NCI-H748 (cell line): ENCODE results near the gene SCGN.

Source experiments
- DNase-seq: peaks from one replicate; lab custom pipeline; 2025; ENCODE audit not compliant: unreplicated experiment; lab: John Stamatoyannopoulos, UW

SCGN gene

GRCh38 chr6:25684565-25684964, 32.5 kb downstream of the SCGN start:
- DNase-seq = no peak

DNA sequence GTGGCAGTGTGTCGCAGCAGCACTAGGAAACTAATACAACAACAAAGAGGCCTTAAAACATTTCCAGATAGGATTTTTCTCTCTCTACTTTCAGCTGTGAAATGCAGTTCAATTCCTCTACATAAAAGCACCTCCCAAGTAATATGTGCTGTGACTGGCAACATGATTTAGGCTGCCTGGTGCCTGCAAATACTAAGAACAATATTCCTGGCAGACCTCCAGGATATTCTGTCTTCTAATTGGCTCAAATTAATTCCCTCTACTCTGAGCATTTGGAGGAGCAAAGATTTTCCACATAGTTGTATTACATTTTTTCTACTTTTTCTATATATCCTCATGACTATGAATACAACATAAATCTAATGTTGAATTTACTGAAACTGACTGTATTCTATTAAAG, 33.2 kb downstream of the SCGN start:
- peak; percentile 24 for DNase-seq

DNA sequence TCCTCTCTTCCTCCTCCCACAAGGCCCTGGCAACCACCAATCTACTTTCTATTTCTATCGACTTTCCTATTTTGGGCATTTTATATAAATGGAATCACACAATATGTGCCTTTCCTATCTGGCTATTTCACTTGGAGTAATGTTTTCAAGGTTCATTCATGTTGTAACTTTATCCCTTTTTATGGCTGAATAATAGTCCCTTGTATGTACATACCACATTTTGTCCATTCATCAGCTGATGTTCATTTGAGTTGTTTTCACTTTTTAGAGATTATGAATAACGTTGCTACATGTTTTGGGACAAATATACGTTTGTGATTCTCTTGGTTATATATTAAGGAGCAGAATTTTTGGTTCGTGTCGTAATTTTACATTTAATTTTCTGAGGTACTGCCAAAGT, 33.9 kb downstream of the SCGN start:
- no peak for DNase-seq

DNA sequence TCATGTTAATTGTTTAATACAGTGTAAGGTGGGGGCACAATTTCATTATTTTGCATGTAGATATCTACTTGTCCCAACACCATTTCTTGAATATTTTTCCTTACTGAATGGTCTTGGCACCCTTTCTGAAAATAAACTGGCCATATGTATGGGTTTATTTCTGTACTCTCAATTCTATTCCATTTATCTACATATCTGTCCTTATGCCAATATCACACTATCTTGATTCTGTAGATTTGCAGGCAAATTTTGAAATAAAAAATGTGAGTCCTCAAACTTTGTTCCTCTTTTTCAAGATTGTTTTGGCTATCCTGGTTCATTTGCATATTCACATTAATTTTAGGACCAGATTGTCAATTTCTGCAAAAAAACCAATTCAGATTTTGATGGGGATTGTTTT, 34.8 kb downstream of the SCGN start:
- DNase-seq = no peak

DNA sequence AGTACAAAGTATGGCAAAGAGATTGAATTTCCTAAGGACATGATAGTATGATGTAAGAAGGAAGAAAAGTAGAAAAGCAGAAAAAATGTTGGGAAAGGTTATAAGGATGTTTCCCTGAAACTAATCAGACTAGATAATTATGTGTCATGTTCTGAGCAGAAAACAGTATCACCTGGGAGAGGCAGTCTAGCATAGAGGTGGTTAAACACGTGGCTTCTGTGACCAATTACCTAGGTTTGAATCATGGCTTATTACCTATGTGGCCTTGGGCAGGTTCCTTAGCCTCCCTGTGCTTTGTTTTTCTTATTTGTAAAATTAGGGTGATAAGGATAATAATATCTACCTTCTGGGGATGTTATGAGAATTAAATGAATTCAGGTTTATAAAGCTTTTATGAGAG, 38.0 kb downstream of the SCGN start:
- no peak for DNase-seq

DNA sequence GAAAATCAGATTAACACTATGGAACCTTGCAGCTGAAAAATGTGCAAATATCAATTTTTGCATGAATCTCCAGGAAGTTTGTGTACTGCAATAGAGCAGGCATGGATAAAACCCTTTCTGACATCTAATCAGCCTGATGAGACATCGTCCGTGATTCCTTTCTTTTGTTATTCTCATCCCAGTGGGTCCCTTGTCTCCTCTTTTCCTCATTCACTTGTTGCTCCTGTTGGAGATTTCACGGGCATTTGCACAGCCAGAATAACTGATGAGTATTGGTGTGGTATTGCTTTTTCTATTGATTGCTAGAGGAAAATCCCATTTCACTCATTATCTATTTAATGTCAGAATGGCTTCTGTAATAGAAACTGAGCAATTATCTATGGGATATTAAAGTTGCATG, 39.9 kb downstream of the SCGN start:
- DNase-seq = no peak

DNA sequence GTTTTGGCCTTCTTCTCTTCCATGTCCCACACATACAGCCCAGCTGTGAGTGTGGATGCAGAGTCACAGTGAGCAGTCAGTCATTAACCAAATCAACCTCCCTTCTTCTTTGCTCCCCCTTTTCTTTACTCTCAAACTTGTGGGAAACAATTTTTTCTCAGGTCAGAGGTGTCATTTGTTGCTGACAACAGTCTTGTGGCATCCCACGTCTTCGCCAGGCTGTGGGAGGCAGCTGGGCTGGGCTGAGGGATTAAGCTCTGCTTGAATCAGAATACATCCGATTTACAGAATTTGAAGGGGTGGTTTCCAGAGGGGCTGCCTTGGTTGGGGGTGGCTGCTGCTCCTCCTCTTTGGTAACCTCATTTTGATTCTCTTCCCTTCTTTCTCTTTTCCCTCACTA, 40.5 kb downstream of the SCGN start:
- DNase-seq = no peak

GRCh38 chr6:25694366-25694765, 42.4 kb downstream of the SCGN start:
- no peak for DNase-seq

- DNase-seq = no peak
These were observed 43.7 kb downstream of the SCGN start for GRCh38 chr6:25695671-25696070.

- no peak for DNase-seq
These were observed 45.7 kb downstream of the SCGN start for GRCh38 chr6:25697537-25698340.

GRCh38 chr6:25698631-25699030, 46.6 kb downstream of the SCGN start:
- DNase-seq = no peak

DNA sequence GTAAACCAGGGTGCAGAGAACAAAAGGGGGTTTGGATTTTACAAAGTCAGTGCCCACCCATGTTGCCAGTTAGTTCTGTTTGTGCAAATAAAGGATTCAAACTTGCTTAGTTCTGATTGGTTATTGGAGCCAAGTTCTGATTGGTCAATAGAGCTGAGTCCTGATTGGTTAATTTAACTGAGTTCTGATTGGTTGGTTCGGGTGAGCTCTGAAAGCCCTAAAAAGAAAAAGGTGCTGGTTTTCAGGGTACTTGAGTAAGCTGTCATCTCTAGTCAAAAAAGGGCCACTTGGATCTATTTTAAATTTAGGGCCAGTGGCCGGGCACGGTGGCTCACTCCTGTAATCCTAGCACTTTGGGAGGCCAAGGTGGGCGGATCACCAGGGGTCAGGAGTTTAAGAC, 47.6 kb downstream of the SCGN start:
- DNase-seq = no peak

GRCh38 chr6:25700761-25701160, 48.7 kb downstream of the SCGN start:
- DNase-seq = no peak

GRCh38 chr6:25701807-25702206, 49.8 kb downstream of the SCGN start:
- DNase-seq = no peak

DNA sequence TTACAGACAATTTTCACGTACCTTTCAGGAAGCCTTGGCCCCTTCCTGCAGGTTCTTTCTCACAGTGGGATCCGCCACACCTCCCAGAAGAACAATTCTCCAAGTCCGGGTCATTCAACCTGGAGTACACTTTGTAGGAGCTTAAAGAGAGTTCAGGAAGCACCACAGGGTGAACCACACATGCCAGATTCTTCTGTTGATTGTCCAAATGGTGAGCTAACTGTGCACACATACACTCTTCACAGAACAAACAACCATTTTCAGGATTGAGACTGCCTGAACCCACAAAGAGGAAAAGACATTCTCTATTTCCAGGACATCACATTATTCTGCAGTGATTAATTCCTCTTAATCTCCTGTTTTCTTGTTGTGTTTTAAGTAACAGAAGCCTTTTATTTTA, 51.0 kb downstream of the SCGN start:
- DNase-seq = peak; percentile 26

- no peak for DNase-seq
These were observed 52.0 kb downstream of the SCGN start for GRCh38 chr6:25704001-25704400.

- DNase-seq = peak; percentile 68
These were observed 54.4 kb downstream of the SCGN start for GRCh38 chr6:25706314-25707014.

GRCh38 chr6:25709761-25710160, 57.7 kb downstream of the SCGN start:
- DNase-seq = no peak

DNA sequence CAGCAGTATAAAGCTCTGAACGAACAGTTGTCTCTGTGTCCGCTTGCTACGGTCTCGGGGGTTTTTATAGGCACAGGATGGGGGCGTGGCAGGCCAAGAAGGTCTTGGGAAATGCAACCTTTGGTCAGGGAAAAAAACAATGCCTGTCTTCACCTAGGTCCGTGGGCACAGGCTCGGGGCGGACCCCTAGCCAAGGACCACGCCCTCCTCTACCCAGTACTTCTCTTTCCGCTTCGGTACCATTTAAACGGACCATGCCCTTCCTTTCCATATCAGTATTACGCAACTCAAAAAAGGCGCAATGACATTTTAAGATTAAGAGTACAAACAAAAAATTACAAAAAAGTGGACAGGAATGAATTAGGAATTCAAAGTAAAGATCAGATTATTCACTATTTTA, 58.3 kb downstream of the SCGN start:
- DNase-seq = no peak

- peak; percentile 94 for DNase-seq
These were observed 61.8 kb downstream of the SCGN start for GRCh38 chr6:25713824-25714223.

DNA sequence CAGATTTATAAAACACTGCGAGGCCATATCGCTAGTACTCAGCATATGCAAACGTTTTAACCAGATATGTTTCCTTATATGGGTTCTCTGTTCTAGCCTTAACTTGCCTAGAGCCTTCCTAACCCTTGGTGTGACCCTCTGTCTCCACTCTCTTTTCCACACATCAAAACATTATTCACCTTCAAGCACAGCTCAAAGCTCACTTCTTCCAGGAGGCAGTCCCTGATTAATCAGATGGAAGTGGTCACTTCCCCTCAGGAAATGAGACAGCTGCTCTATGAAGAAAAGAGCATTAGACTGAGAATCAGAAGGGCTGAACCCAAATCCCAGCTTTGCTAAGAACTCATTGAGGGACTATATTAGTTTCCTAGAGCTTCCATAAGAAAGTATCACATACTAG, 62.8 kb downstream of the SCGN start:
- peak; percentile 48 for DNase-seq

GRCh38 chr6:25715794-25716193, 63.8 kb downstream of the SCGN start:
- DNase-seq = no peak
